CD4-positive, alpha-beta memory T cell (primary cell): ENCODE measurements around the gene VWA3B. TPM values are rescaled to one million over a fixed set of nuclear protein-coding genes. Genes with fewer than 3 reads are reported as not detected.

Source experiments
- CTCF ChIA-PET: fragments of 350-600 bp; sonication (Branson Sonifier 250); formaldehyde crosslinking; loops from one replicate; lab custom pipeline; 2021; ENCODE audit warnings: inconsistent platforms; ENCODE audit not compliant: partially characterized antibody; lab: Charles Lee
- POLR2A ChIA-PET: fragments of 350-600 bp; sonication (Branson Sonifier 250); formaldehyde crosslinking; loops from one replicate; lab custom pipeline; 2021; ENCODE audit not compliant: partially characterized antibody; lab: Charles Lee
- DNase-seq, 5 donors: peaks; one replicate each; pipeline versions ENCODE4 v3.0.0 to v3.0.0-alpha.2; 2020 to 2022; ENCODE audit warnings: mixed read lengths in 1 of 5
- H3K27ac ChIP-seq: one replicate; pipeline ENCODE4 v1.7.0; 2013; ENCODE audit warnings: low read depth, low read length
- H3K27me3 ChIP-seq: 2 replicates; pipeline ENCODE4 v1.7.0; 2013; ENCODE audit warnings: mild to moderate bottlenecking, low read length, moderate library complexity; ENCODE audit not compliant: insufficient read depth
- H3K36me3 ChIP-seq: 2 replicates; pipeline ENCODE4 v1.7.0; 2013; ENCODE audit warnings: mild to moderate bottlenecking, low read length, moderate library complexity; ENCODE audit not compliant: insufficient read depth
- H3K4me1 ChIP-seq: 2 replicates; pipeline ENCODE4 v1.7.0; 2013; ENCODE audit warnings: mild to moderate bottlenecking, low read length, moderate library complexity; ENCODE audit not compliant: insufficient read depth
- H3K4me3 ChIP-seq, 2 donors: one replicate each; pipeline ENCODE4 v1.7.0; 2013; ENCODE audit warnings: low read length in 2 of 2, mild to moderate bottlenecking in 1 of 2
- H3K9me3 ChIP-seq, 2 donors: one replicate each; pipeline ENCODE4 v1.7.0; 2013; ENCODE audit warnings: low read length in 2 of 2, control low read depth in 1 of 2; ENCODE audit not compliant: control insufficient read depth in 1 of 2
- H3K27ac Mint-ChIP-seq, 7 donors: one replicate each; pipeline ENCODE4 v1.8.0; 2020 to 2021; ENCODE audit warnings: mixed read lengths in 7 of 7, mild to moderate bottlenecking in 6 of 7, inconsistent platforms in 3 of 7, moderate library complexity in 3 of 7
- H3K27me3 Mint-ChIP-seq, 2 donors: one replicate each; pipeline ENCODE4 v1.8.0; 2020 to 2021; ENCODE audit warnings: mixed read lengths in 2 of 2
- H3K36me3 Mint-ChIP-seq, 2 donors: one replicate each; pipeline ENCODE4 v1.8.0; 2020 to 2021; ENCODE audit warnings: mixed read lengths in 2 of 2, inconsistent platforms in 1 of 2, mild to moderate bottlenecking in 1 of 2
- H3K4me1 Mint-ChIP-seq, 4 donors: one replicate each; pipeline ENCODE4 v1.8.0; 2020 to 2021; ENCODE audit warnings: mixed read lengths in 4 of 4, mild to moderate bottlenecking in 1 of 4
- H3K4me3 Mint-ChIP-seq, 8 donors: one replicate each; pipeline ENCODE4 v1.8.0; 2020 to 2021; ENCODE audit warnings: mixed read lengths in 8 of 8, mild to moderate bottlenecking in 7 of 8, moderate library complexity in 6 of 8, inconsistent platforms in 3 of 8
- H3K9me3 Mint-ChIP-seq, 8 donors: one replicate each; pipeline ENCODE4 v1.8.0; 2020 to 2021; ENCODE audit warnings: mixed read lengths in 8 of 8, mild to moderate bottlenecking in 5 of 8, inconsistent platforms in 3 of 8, moderate library complexity in 1 of 8
- intact Hi-C: fragments of 100-400 bp; cut with micrococcal nuclease; formaldehyde crosslinking; loops from one replicate; pipeline ENCODE4 v1.15.1; 2023
- polyA plus RNA-seq, 2 donors: library from polyadenylated mRNA; unstranded; fragments of 300-500 nt; fragmentation: Illumina TruSeq; gene quantifications; one replicate each; pipeline ENCODE4 v1.2.3, GENCODE V29; 2021
- total RNA-seq, 2 experiments: library from RNA; stranded (reverse); gene quantifications; one replicate each; pipeline ENCODE4 v1.2.3, GENCODE V29; 2021

The VWA3B gene
- total and polyA plus RNA-seq, 4 experiments from 2014 or later, result not detected

GRCh38 chr2:98356729-98357128, 269.8 kb downstream of the VWA3B start:
- Mint-ChIP-seq H3K27me3 (peaks cover 13 to 15% of the 10 kb centered on the region in 2 donors), H3K4me1 (no peaks in the 10 kb centered on the region), H3K9me3 (peaks cover 0 to 9% (median 2%) of the 10 kb centered on the region in 8 donors), H3K36me3 (no peaks in the 10 kb centered on the region), H3K27ac (no peak overlapping the region), H3K4me3 (no peak overlapping the region)
- no peak for DNase-seq
- H3K9me3 ChIP-seq, result no peaks in the 10 kb centered on the region
- no peak overlapping the region for H3K27ac ChIP-seq
- no peak overlapping the region for H3K4me3 ChIP-seq
- H3K4me1 ChIP-seq, result no peaks in the 10 kb centered on the region
- ChIA-PET POLR2A (no interaction called here), CTCF (no interaction called here)
- intact Hi-C loops, result no loop called here
- H3K36me3 ChIP-seq, result no peaks in the 10 kb centered on the region
- no peaks in the 10 kb centered on the region for H3K27me3 ChIP-seq

DNA sequence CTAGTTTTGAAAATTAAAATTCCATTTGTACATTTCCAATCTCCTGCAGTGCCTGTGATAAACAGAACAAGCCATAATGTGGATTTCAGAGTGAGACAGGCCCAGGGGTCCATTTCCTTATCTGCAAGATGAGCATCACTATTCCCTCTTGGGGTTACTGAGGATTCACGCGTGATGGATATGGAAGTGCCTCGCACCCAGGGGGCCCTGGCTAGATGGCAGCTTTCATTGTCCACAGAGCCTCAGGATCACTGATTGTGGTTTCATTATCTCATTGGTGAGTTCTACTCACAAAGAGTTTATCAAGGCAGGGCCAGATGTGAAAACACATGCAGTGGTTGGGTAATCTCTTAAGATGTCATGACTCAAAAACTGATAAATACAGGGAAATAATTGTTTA, 270.9 kb downstream of the VWA3B start:
- Mint-ChIP-seq H3K27me3 (peaks cover 10 to 14% of the 10 kb centered on the region in 2 donors), H3K36me3 (no peaks in the 10 kb centered on the region), H3K4me3 (no peak overlapping the region), H3K4me1 (no peaks in the 10 kb centered on the region), H3K9me3 (peaks cover 0 to 10% (median 2%) of the 10 kb centered on the region in 8 donors), H3K27ac (peak overlapping the region in 1 of 7 donors; percentile 39)
- Histone ChIP-seq H3K27ac (no peak overlapping the region), H3K4me1 (no peaks in the 10 kb centered on the region), H3K27me3 (no peaks in the 10 kb centered on the region), H3K4me3 (no peak overlapping the region), H3K9me3 (no peaks in the 10 kb centered on the region), H3K36me3 (no peaks in the 10 kb centered on the region)
- CTCF ChIA-PET, result interaction anchor here (0.6 kb wide), 1 partner anchor 89 kb away, joined by 3 read pairs; no protein-coding TSS in a partner anchor
- POLR2A ChIA-PET, result no interaction called here
- no peak for DNase-seq
- intact Hi-C loops, result no loop called here

GRCh38 chr2:98359986-98360385, 273.0 kb downstream of the VWA3B start:
- H3K4me3 ChIP-seq, result no peak overlapping the region
- POLR2A ChIA-PET, result no interaction called here
- Mint-ChIP-seq H3K4me1 (no peaks in the 10 kb centered on the region), H3K9me3 (peaks cover 0 to 9% (median 2%) of the 10 kb centered on the region in 8 donors), H3K27ac (no peak overlapping the region), H3K36me3 (no peaks in the 10 kb centered on the region), H3K27me3 (peaks cover 10 to 11% of the 10 kb centered on the region in 2 donors), H3K4me3 (no peak overlapping the region)
- no peaks in the 10 kb centered on the region for H3K9me3 ChIP-seq
- no peaks in the 10 kb centered on the region for H3K4me1 ChIP-seq
- no peaks in the 10 kb centered on the region for H3K27me3 ChIP-seq
- intact Hi-C loops, result no loop called here
- CTCF ChIA-PET, result no interaction called here
- no peak for DNase-seq
- H3K27ac ChIP-seq, result no peak overlapping the region
- H3K36me3 ChIP-seq, result no peaks in the 10 kb centered on the region

Other genes starting within 250 kb of the VWA3B start
- 10 to 100 TPM; 47.5 to 47.6 TPM for gene TMEM131, start 91.2 kb upstream of the VWA3B start, total RNA-seq
- 10 to 100 TPM in 1 of 2 donors, 1 to 10 TPM in 1; 6.3 to 15.3 TPM for gene TMEM131, start 91.2 kb upstream of the VWA3B start, polyA plus RNA-seq